Stimulated activated CD8-positive, alpha-beta memory T cell treated with anti-CD3 and anti-CD28 coated beads, Interleukin-15, amount 100 ng/mL, for 48 hours (primary cell): Measurements from ENCODE around the gene RNGTT.
"Not testable (repeated sequence)": the region's sequence is repeated elsewhere in the genome, so short reads cannot be mapped to it uniquely, and the experiment has no call there.

Experiments
- DNase-seq, 2 donors: peaks; one replicate each; pipeline ENCODE4 v3.0.0-alpha.2; 2020; ENCODE audit warnings: low read depth in 2 of 2

RNGTT gene

GRCh38 chr6:88910922-88911778, 52.3 kb downstream of the RNGTT start:
- DNase-seq: no peak

DNA sequence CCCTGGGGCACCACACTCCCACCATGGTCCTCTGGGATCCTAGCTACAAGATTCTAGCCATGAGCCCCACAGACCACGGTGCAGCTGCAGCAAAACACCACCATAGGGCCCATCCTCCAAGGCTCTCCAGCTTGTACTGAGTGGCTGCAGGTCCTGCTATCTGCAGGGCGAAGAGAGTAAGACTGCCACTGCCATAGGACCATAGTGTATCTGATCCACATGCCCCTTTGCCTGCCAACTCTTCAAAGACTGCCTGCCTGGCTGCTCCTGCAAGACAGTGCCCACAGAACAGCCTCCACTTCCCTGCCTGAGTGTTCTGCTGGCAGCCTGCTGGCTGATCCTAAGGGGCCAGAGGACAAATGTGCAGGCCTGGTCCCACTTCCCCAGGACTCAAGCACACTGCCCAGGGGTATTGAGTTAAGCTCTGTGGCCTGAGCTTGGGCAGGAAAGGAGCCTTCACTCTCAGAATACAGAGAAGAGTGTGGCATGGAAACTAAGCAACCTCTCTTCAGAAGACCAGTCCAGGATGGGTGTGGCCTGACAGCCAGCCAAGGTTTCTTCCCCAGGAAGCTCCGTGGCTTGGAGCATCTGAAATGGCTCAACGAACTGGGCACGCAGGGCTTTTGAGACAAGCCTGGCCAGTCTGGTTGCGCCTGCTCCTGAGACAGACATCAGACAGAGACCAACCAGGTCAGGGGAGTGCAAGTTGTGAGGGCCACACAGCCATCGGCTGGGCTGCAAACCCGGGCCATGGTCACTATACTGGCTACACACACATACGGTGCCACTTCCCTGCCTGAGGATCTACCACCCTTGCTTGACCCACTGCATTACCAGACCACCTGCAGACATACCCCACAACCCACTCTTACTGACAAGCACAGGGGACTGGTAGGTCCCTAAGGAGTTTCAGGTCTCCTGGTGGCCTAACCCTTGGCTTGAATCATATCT, 54.5 kb downstream of the RNGTT start:
- no peak for DNase-seq

GRCh38 chr6:88907148-88907547, 56.3 kb downstream of the RNGTT start:
- DNase-seq: not testable (repeated sequence)

- no peak for DNase-seq
These were observed 63.7 kb downstream of the RNGTT start for GRCh38 chr6:88899569-88900316.

DNA sequence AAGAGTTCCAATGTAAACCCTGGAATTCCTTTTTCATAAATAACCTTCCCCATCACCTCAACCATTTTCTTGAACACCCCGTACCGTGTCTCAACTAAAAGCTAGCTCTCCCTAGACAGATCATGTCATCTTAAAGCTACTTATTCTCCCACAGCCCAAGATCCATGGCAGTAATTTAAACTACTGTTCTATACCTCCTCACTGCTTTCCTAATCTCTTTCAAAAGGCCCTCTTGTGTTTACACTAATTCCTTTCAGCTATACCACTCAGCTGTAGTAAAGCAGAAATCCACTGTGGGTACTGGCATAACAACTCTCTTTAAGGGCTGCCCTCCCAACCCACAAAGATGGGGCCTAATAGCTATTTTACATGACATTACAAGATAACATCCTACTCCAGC, 67.5 kb downstream of the RNGTT start:
- no peak for DNase-seq

DNA sequence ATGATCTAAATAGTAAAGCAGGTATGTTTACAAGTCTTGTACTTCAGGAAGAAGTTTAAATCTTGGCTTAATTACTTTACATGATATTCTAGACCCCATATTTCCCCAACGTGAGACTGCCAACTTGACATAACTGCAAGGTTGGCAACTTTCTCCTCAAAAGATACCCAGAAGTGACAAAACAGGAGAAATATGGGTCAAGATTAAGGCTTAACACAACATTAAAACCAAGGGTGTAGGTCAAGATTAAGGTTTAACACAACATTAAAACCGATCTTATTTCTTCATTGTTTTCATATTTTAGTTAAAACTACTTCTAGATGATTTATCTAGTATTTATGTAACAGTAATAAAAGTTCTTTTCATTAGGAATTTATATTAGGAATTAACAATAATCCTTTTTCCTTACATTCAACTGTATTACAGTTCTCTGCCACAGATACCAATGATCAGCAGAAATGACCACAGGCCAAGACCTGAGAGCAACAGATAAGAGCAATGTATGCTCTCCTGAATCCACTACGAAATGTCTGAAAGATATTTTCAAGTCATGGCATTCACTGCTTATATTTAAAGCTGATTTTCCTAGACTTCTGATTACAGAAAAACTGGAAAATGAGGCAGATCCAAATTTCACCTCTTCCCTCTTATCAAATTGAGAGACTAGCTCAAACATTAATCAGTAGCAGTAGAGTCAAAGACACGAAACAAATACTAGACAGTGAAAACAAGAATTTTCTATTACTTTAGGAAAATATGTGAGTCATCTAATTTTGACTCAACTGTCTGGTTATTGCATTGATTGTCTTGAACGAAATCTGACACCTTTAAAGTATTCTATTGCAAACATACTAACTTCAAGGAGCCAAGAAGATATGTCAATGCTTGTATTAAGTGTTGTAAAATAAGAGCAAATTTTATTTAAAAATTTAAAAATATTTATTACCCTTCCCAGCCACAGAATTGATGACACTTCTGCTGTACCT, 72.3 kb downstream of the RNGTT start:
- no peak for DNase-seq

DNA sequence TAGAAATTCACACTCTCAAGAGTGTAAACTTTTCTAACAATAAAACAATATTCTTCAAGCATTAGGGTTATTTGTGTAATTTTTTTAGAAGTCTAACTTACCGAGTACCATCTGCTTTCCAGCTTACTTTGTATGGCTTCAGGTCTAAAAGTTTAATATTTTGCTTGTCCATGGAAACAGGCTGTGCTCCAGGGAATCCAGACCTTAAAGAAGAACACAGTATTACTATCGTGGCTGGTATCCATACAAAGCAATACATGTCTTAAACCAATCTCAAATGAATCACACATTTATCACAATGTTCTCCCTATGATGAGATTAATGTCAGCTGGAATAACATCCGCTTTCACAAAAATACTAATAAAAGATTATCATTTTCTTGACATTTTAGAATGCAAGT, 73.0 kb downstream of the RNGTT start:
- no peak for DNase-seq

DNA sequence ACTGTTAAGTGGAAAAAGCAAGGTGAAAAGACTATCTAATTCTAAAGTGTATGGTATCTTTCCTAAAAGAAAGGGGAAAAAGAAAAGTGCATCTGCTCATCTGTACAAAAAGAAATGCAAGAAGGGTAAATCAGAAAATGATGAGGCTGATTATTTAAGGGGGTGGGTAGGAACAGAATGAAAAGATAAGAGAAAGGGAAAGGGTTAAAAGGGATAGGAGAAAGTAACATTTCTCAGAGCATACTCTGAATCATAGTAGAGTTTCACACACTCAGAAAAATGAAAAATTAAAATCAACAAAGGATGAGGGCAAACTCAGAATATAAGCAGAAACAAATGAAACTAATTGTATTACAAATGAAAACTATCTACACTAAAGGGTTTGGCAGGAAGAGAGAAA, 79.1 kb downstream of the RNGTT start:
- DNase-seq: no peak

DNA sequence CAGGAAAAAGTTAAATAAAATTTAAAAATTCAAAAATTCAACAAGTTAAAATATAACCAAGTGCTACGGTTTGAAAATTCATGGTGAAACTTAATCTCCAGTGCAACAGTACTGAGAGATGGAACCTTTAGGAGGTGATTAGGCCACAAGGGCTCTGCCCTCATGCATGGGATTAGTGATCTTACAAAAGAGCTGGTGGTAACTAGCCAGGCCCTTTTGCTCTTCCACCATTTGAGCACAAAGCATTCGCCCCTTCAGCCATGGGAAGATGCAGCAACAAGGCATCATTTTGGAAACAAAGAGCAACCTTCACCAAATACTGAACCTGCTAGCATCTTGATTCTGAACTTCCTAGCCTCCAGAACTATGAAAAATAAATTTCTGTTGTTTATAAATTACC, 80.9 kb downstream of the RNGTT start:
- no peak for DNase-seq

GRCh38 chr6:88881451-88881850, 82.0 kb downstream of the RNGTT start:
- DNase-seq: no peak

- no peak for DNase-seq
These were observed 83.4 kb downstream of the RNGTT start for GRCh38 chr6:88880021-88880420.

DNA sequence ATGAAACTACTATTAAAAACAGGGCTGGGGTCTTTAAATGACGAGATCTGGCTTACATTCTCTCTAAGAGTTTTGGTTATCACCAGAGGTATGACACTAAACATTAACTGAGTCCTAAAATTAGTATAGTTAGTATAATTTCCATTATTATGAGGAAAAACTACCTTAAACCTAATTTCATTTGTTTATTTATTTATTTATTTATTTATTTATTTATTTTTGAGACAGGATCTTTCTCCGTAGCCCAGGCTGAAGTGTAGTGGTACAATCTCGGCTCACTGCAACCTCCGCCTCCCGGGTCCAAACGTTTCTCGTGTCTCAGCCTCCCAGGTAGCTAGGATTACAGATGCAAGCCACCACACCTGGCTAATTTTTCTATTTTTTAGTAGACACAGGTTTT, 85.5 kb downstream of the RNGTT start:
- DNase-seq: no peak

DNA sequence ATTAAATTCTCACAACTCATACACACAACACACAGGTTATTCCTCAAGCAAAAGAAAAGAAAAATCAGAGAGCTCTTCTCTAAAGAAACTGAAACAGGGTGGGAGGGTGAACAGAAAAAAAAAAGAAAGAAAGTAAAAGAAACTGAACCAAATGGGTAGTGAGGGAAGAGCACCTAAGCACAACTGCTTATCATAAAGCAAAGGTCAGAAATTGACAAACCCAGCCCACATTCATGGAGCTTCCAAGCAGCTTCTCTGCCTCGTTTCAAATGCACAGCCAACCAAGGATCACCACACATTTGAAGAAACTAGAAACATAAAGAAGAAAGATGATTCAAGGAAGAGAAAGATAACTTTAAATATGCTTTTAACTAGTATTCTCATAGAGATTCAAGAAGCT, 90.5 kb downstream of the RNGTT start:
- no peak for DNase-seq

GRCh38 chr6:88871498-88871897, 91.9 kb downstream of the RNGTT start:
- no peak for DNase-seq

DNA sequence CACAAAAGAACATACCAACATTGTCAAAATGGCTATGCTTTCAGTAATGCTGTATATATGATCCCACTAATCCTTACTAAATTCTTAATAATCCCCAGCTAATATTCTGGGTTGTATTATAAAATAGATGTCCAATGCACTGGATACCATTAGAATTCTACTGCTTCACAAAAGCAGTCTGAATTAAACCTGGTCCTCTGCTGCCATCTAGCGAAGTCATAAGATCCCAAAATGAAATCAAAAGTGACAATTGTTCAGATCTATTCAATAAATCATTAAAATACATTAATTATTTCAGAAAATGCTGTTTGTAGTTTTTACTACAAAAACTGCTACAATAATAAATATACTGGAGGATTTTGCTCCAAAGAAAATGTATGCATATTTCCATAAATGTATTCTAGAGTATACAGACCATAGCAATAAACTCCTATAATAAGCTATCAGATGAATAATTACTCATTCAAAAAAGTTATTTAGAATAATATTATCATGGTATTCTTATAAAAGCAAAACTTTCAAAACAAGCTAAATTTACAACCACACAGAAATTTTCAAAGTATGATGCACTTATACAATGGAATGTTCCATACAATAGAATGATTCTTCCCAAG, 92.6 kb downstream of the RNGTT start:
- DNase-seq: peak in 1 of 2 donors; percentile 3

DNA sequence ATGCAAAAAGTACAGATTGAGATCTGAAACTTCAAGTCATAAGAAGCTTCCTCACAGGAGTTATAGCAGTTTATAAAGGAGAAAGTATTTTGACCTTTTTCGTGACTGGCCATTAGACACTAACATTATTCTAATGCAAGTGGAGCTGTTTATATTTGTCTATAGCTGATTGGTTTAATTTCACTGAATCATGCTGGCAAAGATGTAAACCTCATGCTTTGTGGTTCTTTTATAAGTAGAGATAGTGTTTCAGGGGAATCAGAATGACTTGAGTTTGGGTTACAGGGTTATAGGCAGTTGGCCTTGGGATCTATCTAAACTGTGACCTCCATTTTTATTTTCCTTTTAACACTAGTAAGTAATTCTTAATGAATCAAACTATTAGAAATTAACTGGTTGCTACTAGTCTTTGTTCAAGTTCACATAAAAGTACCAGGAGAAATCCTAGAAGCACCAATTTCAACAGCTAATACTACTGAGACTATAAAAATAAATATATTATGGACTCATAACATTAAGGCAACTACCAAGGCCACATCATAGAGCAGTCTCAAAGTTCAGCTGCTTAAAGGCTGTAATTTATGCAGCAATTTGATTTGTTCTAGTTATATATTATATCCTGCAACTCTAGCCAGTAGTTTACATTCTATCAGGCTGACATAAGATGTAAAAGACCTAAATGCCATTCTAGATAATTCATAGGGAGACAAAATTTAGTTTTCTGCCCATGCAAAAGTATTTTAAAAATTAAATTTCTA, 94.0 kb downstream of the RNGTT start:
- DNase-seq: no peak

DNA sequence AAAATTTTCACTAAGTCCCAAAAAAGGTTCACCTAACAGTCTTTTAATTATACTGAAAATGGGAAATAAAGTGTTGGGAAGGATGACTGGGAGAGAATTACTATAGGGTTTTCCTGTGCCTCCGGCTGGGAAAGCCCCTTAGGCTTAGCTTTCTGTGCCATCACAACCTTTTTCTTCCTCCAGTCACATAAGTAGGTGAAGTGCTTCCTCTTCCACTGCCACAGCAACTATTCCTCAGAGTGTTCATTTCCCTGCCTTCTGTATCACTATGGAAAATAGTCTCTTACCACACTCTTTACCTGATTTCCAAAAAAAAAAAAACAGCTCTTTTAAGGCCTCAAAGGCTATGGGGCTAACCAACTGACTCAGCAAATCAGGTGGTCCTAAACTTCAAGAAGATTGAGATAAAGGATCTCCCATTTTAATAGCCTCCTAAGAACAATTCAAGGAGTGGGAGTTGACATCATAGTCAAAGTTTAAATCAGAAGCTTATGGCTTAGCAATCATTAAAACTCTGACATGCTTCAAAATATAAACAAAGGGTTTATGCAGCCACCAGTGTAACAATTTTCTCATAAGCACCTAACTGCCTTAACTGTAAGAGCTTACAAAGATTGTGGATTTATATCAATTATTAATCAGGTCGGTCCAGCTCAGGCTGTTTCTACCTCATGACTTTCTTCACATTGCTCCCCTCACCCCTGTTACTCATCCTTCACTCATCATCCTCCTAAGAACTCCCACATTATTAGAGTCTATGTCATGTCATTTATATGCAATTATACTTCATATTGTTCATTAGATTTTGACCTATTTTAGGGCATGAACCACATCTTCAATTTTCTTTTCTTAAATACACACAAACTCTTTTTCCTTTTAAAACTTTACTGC, 95.3 kb downstream of the RNGTT start:
- DNase-seq: no peak

DNA sequence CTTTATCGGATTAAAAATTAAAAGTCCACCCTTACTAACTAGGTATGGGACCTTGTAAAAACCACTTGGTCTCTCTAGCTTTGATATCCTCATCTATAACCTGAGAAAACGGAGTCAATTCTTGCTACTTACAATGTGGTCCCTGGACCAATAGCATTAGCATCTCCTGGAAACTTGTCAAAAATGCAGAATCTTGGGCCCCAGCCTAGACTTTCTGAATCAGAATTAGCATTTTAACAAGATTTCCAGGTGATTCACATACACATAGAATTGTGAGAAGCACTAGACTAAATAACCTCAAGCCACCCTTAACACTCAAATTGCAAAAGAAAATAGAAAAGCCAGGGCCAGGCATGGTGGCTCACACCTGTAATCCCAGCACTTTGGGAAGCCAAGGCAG, 96.6 kb downstream of the RNGTT start:
- no peak for DNase-seq

- no peak for DNase-seq
These were observed 98.1 kb downstream of the RNGTT start for GRCh38 chr6:88865275-88865674.
